Caco-2 (cell line): ENCODE results near the gene DKK1. TPM values are rescaled to one million over a fixed set of nuclear protein-coding genes. Genes with fewer than 3 reads are reported as not detected.

ENCODE experiments used
- BruUV-seq: library from RNA; stranded (reverse); fragments of 400-500 nt; replicated peaks from 2 replicates; lab custom pipeline; 2021; lab: Mats Ljungman, UMichigan
- CTCF ChIA-PET: fragments of 300-600 bp; sonication (Branson Sonifier 250); formaldehyde crosslinking; loops from one replicate; lab custom pipeline; 2022; ENCODE audit warnings: antibody characterized with exemption; lab: Charles Lee
- POLR2A ChIA-PET: fragments of 300-600 bp; sonication (Branson Sonifier 250); formaldehyde crosslinking; loops from one replicate; lab custom pipeline; 2022; ENCODE audit warnings: antibody characterized with exemption; lab: Charles Lee
- DNase-seq, 2 experiments: peaks; one replicate each; pipeline versions ENCODE4 v3.0.0 to v3.0.0-alpha.2; 2020 to 2022
- H3K27me3 ChIP-seq: replicated peaks from 2 replicates; pipeline ENCODE4 v1.6.0; 2011; ENCODE audit warnings: low read length; ENCODE audit not compliant: control insufficient read depth, insufficient read depth
- H3K36me3 ChIP-seq: 2 replicates; pipeline ENCODE4 v1.5.1; 2011; ENCODE audit warnings: low read length; ENCODE audit not compliant: control insufficient read depth, insufficient read depth
- H3K4me1 ChIP-seq: fragments of 250-450 bp; sonication (Bioruptor Pico); 2 replicates; pipeline ENCODE4 v1.5.1; 2020; ENCODE audit warnings: mild to moderate bottlenecking
- H3K4me3 ChIP-seq: 2 replicates; pipeline ENCODE4 v1.5.1; 2011; ENCODE audit warnings: low read depth, mild to moderate bottlenecking, control low read depth, low read length
- H3K9me3 ChIP-seq: fragments of 250-450 bp; sonication (Bioruptor Pico); 2 replicates; pipeline ENCODE4 v1.5.1; 2020; ENCODE audit warnings: mild to moderate bottlenecking, moderate library complexity
- H3K27ac Mint-ChIP-seq: one replicate; pipeline ENCODE4 v1.8.0; 2022; ENCODE audit warnings: mixed read lengths; ENCODE audit not compliant: unreplicated experiment
- H3K27me3 Mint-ChIP-seq: one replicate; pipeline ENCODE4 v1.8.0; 2022; ENCODE audit warnings: mixed read lengths; ENCODE audit not compliant: insufficient read depth, unreplicated experiment
- H3K36me3 Mint-ChIP-seq: one replicate; pipeline ENCODE4 v1.8.0; 2022; ENCODE audit warnings: mild to moderate bottlenecking, mixed read lengths; ENCODE audit not compliant: insufficient read depth, unreplicated experiment
- H3K4me1 Mint-ChIP-seq: one replicate; pipeline ENCODE4 v1.8.0; 2022; ENCODE audit warnings: low read depth, mixed read lengths; ENCODE audit not compliant: unreplicated experiment
- H3K4me3 Mint-ChIP-seq: one replicate; pipeline ENCODE4 v1.8.0; 2022; ENCODE audit warnings: mild to moderate bottlenecking, moderate library complexity, mixed read lengths; ENCODE audit not compliant: unreplicated experiment
- H3K9me3 Mint-ChIP-seq: one replicate; pipeline ENCODE4 v1.8.0; 2022; ENCODE audit warnings: mixed read lengths; ENCODE audit not compliant: unreplicated experiment
- CTCF ChIP-seq, 2 experiments: fragments of 200-600 bp in 1 of 2; IDR thresholded peaks; 1 replicate in 1 of 2; 2 replicates in 1 of 2; pipeline versions ENCODE4 v1.5.1 to v1.8.0; 2011 to 2022; ENCODE audit warnings: antibody characterized with exemption in 1 of 2, control low read depth in 1 of 2, inconsistent platforms in 1 of 2, low read depth in 1 of 2, low read length in 1 of 2, mild to moderate bottlenecking in 1 of 2, moderate library complexity in 1 of 2; ENCODE audit not compliant: insufficient read depth in 1 of 2, severe bottlenecking in 1 of 2, unreplicated experiment in 1 of 2
- intact Hi-C: fragments of 100-400 bp; cut with micrococcal nuclease; formaldehyde crosslinking; loops from one replicate; pipeline ENCODE4 v1.10.0; 2022; ENCODE audit not compliant: unreplicated experiment
- total RNA-seq: library from RNA; stranded (reverse); gene quantifications from 2 replicates; pipeline ENCODE4 v1.2.3, GENCODE V29; 2022

The DKK1 gene
- total RNA-seq, 1 experiment from 2014 or later = 1,866 TPM

GRCh38 chr10:52276163-52276562 is 37.9 kb upstream of the DKK1 start:
- Histone ChIP-seq H3K4me1 (no peaks in the 10 kb centered on the region), H3K9me3 (peaks cover 16% of the 10 kb centered on the region; the same call in 1 of the 2 replicates), H3K4me3 (no peak overlapping the region), H3K27me3 (no peaks in the 10 kb centered on the region), H3K36me3 (no peaks in the 10 kb centered on the region)
- no peaks in the 10 kb centered on the region for H3K27me3 Mint-ChIP-seq
- no peaks in the 10 kb centered on the region for H3K9me3 Mint-ChIP-seq
- H3K4me1 Mint-ChIP-seq = no peaks in the 10 kb centered on the region
- no TSS peak for BruUV-seq
- H3K36me3 Mint-ChIP-seq = no peaks in the 10 kb centered on the region
- TF ChIP-seq CTCF (IDR thresholded peaks at IDR 0.05; ENCODE audit: insufficient read depth in 1 of 2, low read depth in 1 of 2, low read length in 1 of 2, severe bottlenecking in 1 of 2, unreplicated experiment in 1 of 2) = no peak
- no peak overlapping the region for H3K4me3 Mint-ChIP-seq
- ChIA-PET CTCF (interaction anchor here (0.7 kb wide), 1 partner anchor 194 kb away, joined by 3 read pairs; no protein-coding TSS in a partner anchor), POLR2A (no interaction called here)
- H3K27ac Mint-ChIP-seq = no peak overlapping the region
- no peak for DNase-seq
- intact Hi-C loops = no loop called here

GRCh38 chr10:52276986-52277385 is 37.1 kb upstream of the DKK1 start:
- Mint-ChIP-seq H3K27me3 (no peaks in the 10 kb centered on the region), H3K9me3 (no peaks in the 10 kb centered on the region), H3K36me3 (no peaks in the 10 kb centered on the region), H3K27ac (no peak overlapping the region), H3K4me1 (no peaks in the 10 kb centered on the region), H3K4me3 (no peak overlapping the region)
- BruUV-seq = no TSS peak
- H3K36me3 ChIP-seq = no peaks in the 10 kb centered on the region
- H3K27me3 ChIP-seq = no peaks in the 10 kb centered on the region
- ChIA-PET CTCF (no interaction called here), POLR2A (no interaction called here)
- intact Hi-C loops = no loop called here
- H3K9me3 ChIP-seq = peaks cover 16% of the 10 kb centered on the region; the same call in 1 of the 2 replicates
- DNase-seq = no peak
- TF ChIP-seq CTCF (IDR thresholded peaks at IDR 0.05; ENCODE audit: insufficient read depth in 1 of 2, low read depth in 1 of 2, low read length in 1 of 2, severe bottlenecking in 1 of 2, unreplicated experiment in 1 of 2) = no peak
- H3K4me1 ChIP-seq = no peaks in the 10 kb centered on the region
- no peak overlapping the region for H3K4me3 ChIP-seq

GRCh38 chr10:52279546-52279945 is 34.5 kb upstream of the DKK1 start:
- no peaks in the 10 kb centered on the region for H3K4me1 ChIP-seq
- ChIA-PET CTCF (no interaction called here), POLR2A (interaction anchor here (0.6 kb wide), 1 partner anchor 182 kb away, joined by 3 read pairs; no protein-coding TSS in a partner anchor)
- no peaks in the 10 kb centered on the region for H3K36me3 ChIP-seq
- no peak for DNase-seq
- Mint-ChIP-seq H3K27me3 (no peaks in the 10 kb centered on the region), H3K4me3 (no peak overlapping the region), H3K9me3 (no peaks in the 10 kb centered on the region), H3K4me1 (no peaks in the 10 kb centered on the region), H3K27ac (no peak overlapping the region), H3K36me3 (no peaks in the 10 kb centered on the region)
- H3K4me3 ChIP-seq = no peak overlapping the region
- H3K9me3 ChIP-seq = peaks cover 10% of the 10 kb centered on the region; the same call in 1 of the 2 replicates
- no peaks in the 10 kb centered on the region for H3K27me3 ChIP-seq
- intact Hi-C loops = no loop called here
- TF ChIP-seq CTCF (IDR thresholded peaks at IDR 0.05; ENCODE audit: insufficient read depth in 1 of 2, low read depth in 1 of 2, low read length in 1 of 2, severe bottlenecking in 1 of 2, unreplicated experiment in 1 of 2) = no peak
- no TSS peak for BruUV-seq
